HepG2 (cell line): ENCODE results near the gene PROX2. TPM values are rescaled to one million over a fixed set of nuclear protein-coding genes. Genes with fewer than 3 reads are reported as not detected.

Experiments
- BORCS8-MEF2B ChIP-seq: sonication (generic); formaldehyde crosslinking; IDR thresholded peaks from 2 replicates; pipeline ENCODE4 v1.8.0; 2022; ENCODE audit warnings: mild to moderate bottlenecking, missing genetic modification reagents
- ERF ChIP-seq: IDR thresholded peaks from 2 replicates; pipeline ENCODE4 v1.6.1; 2018; ENCODE audit warnings: missing biosample characterization, missing genetic modification reagents
- MAX ChIP-seq: IDR thresholded peaks from 2 replicates; pipeline ENCODE4 v1.6.1; 2012; ENCODE audit warnings: inconsistent platforms
- NONO ChIP-seq, 2 experiments: fragments of 450-650 bp in 1 of 2; sonication (generic) in 1 of 2; formaldehyde crosslinking in 1 of 2; IDR thresholded peaks in 1 of 2; conservative IDR thresholded peaks in 1 of 2; 2 replicates each; pipeline versions ENCODE4 v1.6.1 to v1.8.0; 2017 to 2022; ENCODE audit warnings: mild to moderate bottlenecking in 1 of 2, missing genetic modification reagents in 1 of 2, moderate library complexity in 1 of 2
- NR2C2 ChIP-seq: sonication (generic); formaldehyde crosslinking; IDR thresholded peaks from 2 replicates; pipeline ENCODE4 v1.4.0; 2020; ENCODE audit warnings: missing genetic modification reagents, mild to moderate bottlenecking, moderate library complexity, borderline replicate concordance
- PHF20 ChIP-seq: sonication (generic); formaldehyde crosslinking; IDR thresholded peaks from 2 replicates; pipeline ENCODE4 v1.5.0; 2020; ENCODE audit warnings: mild to moderate bottlenecking, missing genetic modification reagents
- ZBTB38 ChIP-seq: sonication (generic); formaldehyde crosslinking; IDR thresholded peaks from 2 replicates; pipeline ENCODE4 v1.5.1; 2020; ENCODE audit warnings: mild to moderate bottlenecking, missing genetic modification reagents
- ZNF18 ChIP-seq: sonication (generic); formaldehyde crosslinking; IDR thresholded peaks from 2 replicates; pipeline ENCODE4 v1.8.0; 2022; ENCODE audit warnings: mild to moderate bottlenecking, missing genetic modification reagents; ENCODE audit not compliant: insufficient replicate concordance
- ZNF318 ChIP-seq: sonication (generic); formaldehyde crosslinking; IDR thresholded peaks from 2 replicates; pipeline ENCODE4 v1.4.0; 2020; ENCODE audit warnings: mild to moderate bottlenecking, missing genetic modification reagents
- ZNF34 ChIP-seq: sonication (generic); formaldehyde crosslinking; IDR thresholded peaks from 2 replicates; pipeline ENCODE4 v1.4.0; 2020; ENCODE audit warnings: mild to moderate bottlenecking, missing genetic modification reagents, borderline replicate concordance
- ZNF382 ChIP-seq: sonication (generic); formaldehyde crosslinking; IDR thresholded peaks from 2 replicates; pipeline ENCODE4 v1.5.0; 2020; ENCODE audit warnings: missing genetic modification reagents, mild to moderate bottlenecking, borderline replicate concordance
- ZNF552 ChIP-seq: sonication (generic); formaldehyde crosslinking; IDR thresholded peaks from 2 replicates; pipeline ENCODE4 v1.9.0; 2022; ENCODE audit warnings: missing genetic modification reagents, mild to moderate bottlenecking, borderline replicate concordance
- ZNF615 ChIP-seq: sonication (generic); formaldehyde crosslinking; IDR thresholded peaks from 2 replicates; pipeline ENCODE4 v1.5.0; 2020; ENCODE audit warnings: mild to moderate bottlenecking, missing genetic modification reagents, borderline replicate concordance
- ZNF724P ChIP-seq: sonication (generic); formaldehyde crosslinking; IDR thresholded peaks from 2 replicates; pipeline ENCODE4 v1.8.0; 2022; ENCODE audit warnings: missing genetic modification reagents, borderline replicate concordance
- ZNF768 ChIP-seq: sonication (generic); formaldehyde crosslinking; IDR thresholded peaks from 2 replicates; pipeline ENCODE4 v1.4.0; 2020; ENCODE audit warnings: missing genetic modification reagents
- ZNF83 ChIP-seq: sonication (generic); formaldehyde crosslinking; IDR thresholded peaks from 2 replicates; pipeline ENCODE4 v1.4.0; 2020; ENCODE audit warnings: missing genetic modification reagents, mild to moderate bottlenecking, borderline replicate concordance
- ZNF891 ChIP-seq: sonication (generic); formaldehyde crosslinking; IDR thresholded peaks from 2 replicates; pipeline ENCODE4 v1.5.0; 2020; ENCODE audit warnings: mild to moderate bottlenecking, missing genetic modification reagents
- polyA plus RNA-seq, 8 experiments: library from polyadenylated mRNA; depleted of rRNA in 3 of 8; stranded (reverse) in 7 of 8; unstranded in 1 of 8; fragments of >200 nt; fragmentation: Illumina TruSeq in 4 of 8; extraction: Trizol in 4 of 8; gene quantifications; 2 replicates each; pipeline versions ENCODE4 v1.2.1 to v1.2.3, GENCODE V29; 2011 to 2016; ENCODE audit warnings: low read depth in 4 of 8, missing spikeins in 1 of 8, mixed read lengths in 1 of 8; ENCODE audit not compliant: insufficient read depth in 1 of 8
- total RNA-seq, 5 experiments: library from RNA; depleted of rRNA; stranded (reverse); fragments of >200 nt; fragmentation: Illumina TruSeq; extraction: Trizol; gene quantifications; 2 replicates each; pipeline ENCODE4 v1.2.3, GENCODE V29; 2016; ENCODE audit warnings: low read depth in 1 of 5

The PROX2 gene
- total and polyA plus RNA-seq, 2 of the 13 experiments (the other 11 are each of a cell fraction or from before 2014, with no cell fraction given) = not detected

GRCh38 chr14:74898694-74899093 is 22.7 kb upstream of the PROX2 start (continued):
- TF ChIP-seq ZNF18 (CRISPR knock-in tag) = peak; percentile 43
- TF ChIP-seq PHF20 (CRISPR knock-in tag) = no peak
- TF ChIP-seq BORCS8-MEF2B = peak; percentile 77; the same call in 1 of the 2 replicates
- no peak for TF ChIP-seq ZNF83
- peak; percentile 90; the same call in 1 of the 2 replicates for TF ChIP-seq ZNF724P (CRISPR knock-in tag)
- no peak for TF ChIP-seq ZNF34
- 0 out of 2 replicates have a peak, but pooled peaks have one; percentile 55 for TF ChIP-seq ZNF318 (CRISPR knock-in tag)
- TF ChIP-seq MAX = peak; percentile 99
- peak; percentile 88 for TF ChIP-seq NR2C2 (CRISPR knock-in tag)
- TF ChIP-seq ZNF382 = no peak
- no peak for TF ChIP-seq NONO (IDR thresholded peaks at IDR 0.05)
- peak; percentile 84 for TF ChIP-seq NONO (CRISPR knock-in tag; conservative IDR thresholded peaks at IDR 0.05)
- no peak for TF ChIP-seq ZNF615
- TF ChIP-seq ZNF768 = no peak
- TF ChIP-seq ERF (CRISPR knock-in tag) = peak; percentile 77; the same call in 1 of the 2 replicates
- TF ChIP-seq ZNF891 (CRISPR knock-in tag) = peak; percentile 79; the same call in 1 of the 2 replicates
- peak; percentile 85; the same call in 1 of the 2 replicates for TF ChIP-seq ZBTB38
- TF ChIP-seq ZNF552 = no peak
